IPS-15b (cell line): ENCODE measurements around the gene CHKA.

Experiments used
- H3K27me3 ChIP-seq: one replicate; pipeline ENCODE4 v1.6.1; 2013; ENCODE audit warnings: low read length; ENCODE audit not compliant: control insufficient read depth, insufficient read depth
- H3K36me3 ChIP-seq: one replicate; pipeline ENCODE4 v1.6.1; 2013; ENCODE audit warnings: low read length; ENCODE audit not compliant: control insufficient read depth, insufficient read depth
- H3K4me1 ChIP-seq: one replicate; pipeline ENCODE4 v1.6.1; 2013; ENCODE audit warnings: mild to moderate bottlenecking, low read length; ENCODE audit not compliant: control insufficient read depth, insufficient read depth
- H3K4me3 ChIP-seq: one replicate; pipeline ENCODE4 v1.5.1; 2013; ENCODE audit warnings: low read depth, low read length
- H3K9ac ChIP-seq: one replicate; pipeline ENCODE4 v1.6.1; 2013; ENCODE audit warnings: low read depth, mild to moderate bottlenecking, low read length
- H3K9me3 ChIP-seq: one replicate; pipeline ENCODE4 v1.6.1; 2013; ENCODE audit warnings: mild to moderate bottlenecking, low read length; ENCODE audit not compliant: control insufficient read depth, insufficient read depth

The CHKA gene

GRCh38 chr11:68010090-68011041 is 110.8 kb downstream of the CHKA start, which contains the start of gene ALDH3B1:
Gene ALDH3B1, plus strand, starts transcription at chr11:68010327. Its CDS starts 4,971 bp downstream, at chr11:68015298.
- no peaks in the 10 kb centered on the region for H3K36me3 ChIP-seq
- no peak within 1 kb of the TSS for H3K4me3 ChIP-seq
- H3K9ac ChIP-seq: no peak within 1 kb of the TSS
- no peaks in the 10 kb centered on the region for H3K27me3 ChIP-seq
- H3K9me3 ChIP-seq: no peaks in the 10 kb centered on the region
- H3K4me1 ChIP-seq: no peaks in the 10 kb centered on the region

- Histone ChIP-seq H3K4me1 (no peaks in the 10 kb centered on the region), H3K27me3 (no peaks in the 10 kb centered on the region), H3K36me3 (no peaks in the 10 kb centered on the region), H3K9me3 (no peaks in the 10 kb centered on the region), H3K4me3 (no peak overlapping the region), H3K9ac (no peak overlapping the region)
These were observed 111.6 kb downstream of the CHKA start for GRCh38 chr11:68009391-68010089.

GRCh38 chr11:68008381-68009337 is 112.5 kb downstream of the CHKA start:
- Histone ChIP-seq H3K4me3 (no peak overlapping the region), H3K4me1 (peaks cover 2% of the 10 kb centered on the region)

GRCh38 chr11:68007498-68008380 is 113.4 kb downstream of the CHKA start:
- no peak overlapping the region for H3K4me3 ChIP-seq
- H3K36me3 ChIP-seq: no peaks in the 10 kb centered on the region
- no peaks in the 10 kb centered on the region for H3K27me3 ChIP-seq
- no peaks in the 10 kb centered on the region for H3K9me3 ChIP-seq
- H3K9ac ChIP-seq: no peak overlapping the region
- H3K4me1 ChIP-seq: peaks cover 2% of the 10 kb centered on the region

More at GRCh38 chr11:68008381-68009337, 112.5 kb downstream of the CHKA start:
- no peaks in the 10 kb centered on the region for H3K27me3 ChIP-seq
- no peaks in the 10 kb centered on the region for H3K36me3 ChIP-seq
- no peaks in the 10 kb centered on the region for H3K9me3 ChIP-seq
- no peak overlapping the region for H3K9ac ChIP-seq

GRCh38 chr11:68006606-68007166 is 114.5 kb downstream of the CHKA start:
- peaks cover 2% of the 10 kb centered on the region for H3K4me1 ChIP-seq
- peak overlapping the region; percentile 12 for H3K9ac ChIP-seq
- H3K27me3 ChIP-seq: no peaks in the 10 kb centered on the region
- H3K9me3 ChIP-seq: no peaks in the 10 kb centered on the region
- no peaks in the 10 kb centered on the region for H3K36me3 ChIP-seq
- H3K4me3 ChIP-seq: no peak overlapping the region

GRCh38 chr11:68004551-68005335 is 116.4 kb downstream of the CHKA start:
- Histone ChIP-seq H3K27me3 (no peaks in the 10 kb centered on the region), H3K9ac (no peak overlapping the region), H3K36me3 (no peaks in the 10 kb centered on the region), H3K4me3 (peak overlapping the region; percentile 49), H3K4me1 (peaks cover 2% of the 10 kb centered on the region), H3K9me3 (no peaks in the 10 kb centered on the region)

GRCh38 chr11:68003846-68004550 is 117.2 kb downstream of the CHKA start, which contains the start of gene UNC93B1:
Gene UNC93B1, minus strand, starts transcription at chr11:68004097. Its CDS starts 54 bp downstream, at chr11:68004043.
- Histone ChIP-seq H3K27me3 (no peaks in the 10 kb centered on the region), H3K9me3 (no peaks in the 10 kb centered on the region), H3K9ac (no peak within 1 kb of the TSS), H3K4me1 (peaks cover 2% of the 10 kb centered on the region), H3K4me3 (peak within 1 kb of the TSS; percentile 49), H3K36me3 (no peaks in the 10 kb centered on the region)

GRCh38 chr11:68002938-68003845 is 118.0 kb downstream of the CHKA start:
- Histone ChIP-seq H3K27me3 (no peaks in the 10 kb centered on the region), H3K4me3 (peak overlapping the region; percentile 49), H3K9me3 (no peaks in the 10 kb centered on the region), H3K4me1 (peaks cover 2% of the 10 kb centered on the region), H3K36me3 (no peaks in the 10 kb centered on the region), H3K9ac (no peak overlapping the region)
